GM12892 (cell line): Measurements from ENCODE around the gene RFC3.

ENCODE experiments used
- POLR2A ChIP-seq: IDR thresholded peaks from 2 replicates; pipeline ENCODE4 v1.6.1; 2011; ENCODE audit warnings: low read depth, low read length, control low read depth
- POLR2AphosphoS5 ChIP-seq: IDR thresholded peaks from 2 replicates; pipeline ENCODE4 v1.6.1; 2011; ENCODE audit warnings: low read depth, low read length, control low read depth
- TAF1 ChIP-seq: IDR thresholded peaks from 2 replicates; pipeline ENCODE4 v1.6.1; 2011; ENCODE audit warnings: low read depth, mild to moderate bottlenecking, control low read depth, low read length, borderline replicate concordance

DNA sequence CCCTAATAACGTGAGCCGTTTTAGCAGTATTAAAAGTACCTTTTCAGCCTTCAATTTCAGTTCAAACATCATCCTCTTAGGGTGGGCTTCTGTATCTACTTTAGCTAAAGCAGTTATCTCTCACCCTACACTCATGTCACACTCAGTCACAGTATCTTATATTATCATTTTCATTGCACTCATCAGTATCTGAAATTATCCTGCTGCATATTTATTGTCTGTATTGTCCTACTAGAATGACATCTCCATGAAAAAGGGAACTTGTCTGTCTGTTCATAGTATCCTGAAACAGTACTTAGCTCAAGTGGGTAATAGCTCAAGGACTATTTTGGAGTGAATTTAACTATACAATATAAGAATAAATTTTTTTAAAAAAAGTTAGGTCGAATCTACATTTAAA is 19.9 kb upstream of the RFC3 start:
- TF ChIP-seq POLR2A, result no peak
- TF ChIP-seq POLR2AphosphoS5, result no peak
- no peak for TF ChIP-seq TAF1
